HepG2 (cell line): ENCODE results near the gene SOWAHA. TPM values are rescaled to one million over a fixed set of nuclear protein-coding genes. Genes with fewer than 3 reads are reported as not detected.

Experiments used
- CBFB ChIP-seq: sonication (generic); formaldehyde crosslinking; IDR thresholded peaks from 2 replicates; pipeline ENCODE4 v1.4.0; 2020; ENCODE audit warnings: missing genetic modification reagents
- DMAP1 ChIP-seq: IDR thresholded peaks from 2 replicates; pipeline ENCODE4 v1.6.1; 2016
- FOXO1 ChIP-seq: sonication (generic); formaldehyde crosslinking; IDR thresholded peaks from 2 replicates; pipeline ENCODE4 v1.4.0; 2020; ENCODE audit warnings: missing genetic modification reagents
- GTF3A ChIP-seq: sonication (generic); formaldehyde crosslinking; conservative IDR thresholded peaks from 2 replicates; pipeline ENCODE4 v1.4.0; 2020; ENCODE audit warnings: mild to moderate bottlenecking, missing genetic modification reagents
- MEIS1 ChIP-seq: sonication (generic); formaldehyde crosslinking; IDR thresholded peaks from 2 replicates; pipeline ENCODE4 v1.9.0; 2021; ENCODE audit warnings: mild to moderate bottlenecking, missing genetic modification reagents, moderate library complexity, borderline replicate concordance
- PHF21A ChIP-seq: sonication (generic); formaldehyde crosslinking; IDR thresholded peaks from 2 replicates; pipeline ENCODE4 v1.5.0; 2020; ENCODE audit warnings: mild to moderate bottlenecking, missing genetic modification reagents
- ZIK1 ChIP-seq: sonication (generic); formaldehyde crosslinking; IDR thresholded peaks from 2 replicates; pipeline ENCODE4 v1.5.0; 2020; ENCODE audit warnings: mild to moderate bottlenecking, low read depth, missing genetic modification reagents, borderline replicate concordance
- ZNF34 ChIP-seq: sonication (generic); formaldehyde crosslinking; IDR thresholded peaks from 2 replicates; pipeline ENCODE4 v1.4.0; 2020; ENCODE audit warnings: mild to moderate bottlenecking, missing genetic modification reagents, borderline replicate concordance
- ZNF556 ChIP-seq: sonication (generic); formaldehyde crosslinking; IDR thresholded peaks from 2 replicates; pipeline ENCODE4 v1.4.0; 2020; ENCODE audit warnings: mild to moderate bottlenecking, missing genetic modification reagents, borderline replicate concordance
- polyA plus RNA-seq, 8 experiments: library from polyadenylated mRNA; depleted of rRNA in 3 of 8; stranded (reverse) in 7 of 8; unstranded in 1 of 8; fragments of >200 nt; fragmentation: Illumina TruSeq in 4 of 8; extraction: Trizol in 4 of 8; gene quantifications; 2 replicates each; pipeline versions ENCODE4 v1.2.1 to v1.2.3, GENCODE V29; 2011 to 2016; ENCODE audit warnings: low read depth in 4 of 8, missing spikeins in 1 of 8, mixed read lengths in 1 of 8; ENCODE audit not compliant: insufficient read depth in 1 of 8
- total RNA-seq, 5 experiments: library from RNA; depleted of rRNA; stranded (reverse); fragments of >200 nt; fragmentation: Illumina TruSeq; extraction: Trizol; gene quantifications; 2 replicates each; pipeline ENCODE4 v1.2.3, GENCODE V29; 2016; ENCODE audit warnings: low read depth in 1 of 5
- TF ChIP-seq, protein P1 (sequence below): sonication (generic); formaldehyde crosslinking; IDR thresholded peaks from 2 replicates; pipeline ENCODE4 v1.5.1; 2020; ENCODE audit warnings: mild to moderate bottlenecking, missing genetic modification reagents, moderate library complexity
- TF ChIP-seq, protein P2 (sequence below): sonication (generic); formaldehyde crosslinking; IDR thresholded peaks from 2 replicates; pipeline ENCODE4 v1.8.1; 2023; ENCODE audit warnings: mild to moderate bottlenecking, missing genetic modification reagents
- TF ChIP-seq, protein P3 (sequence below): sonication (generic); formaldehyde crosslinking; IDR thresholded peaks from 2 replicates; pipeline ENCODE4 v1.8.0; 2022; ENCODE audit warnings: missing genetic modification reagents, mild to moderate bottlenecking, inconsistent platforms, borderline replicate concordance
- TF ChIP-seq, protein P4 (sequence below): sonication (generic); formaldehyde crosslinking; IDR thresholded peaks from 2 replicates; pipeline ENCODE4 v1.4.0; 2020; ENCODE audit warnings: low read depth, missing genetic modification reagents
- TF ChIP-seq, protein P5 (sequence below): IDR thresholded peaks from 2 replicates; pipeline ENCODE4 v1.6.1; 2016; ENCODE audit warnings: low read depth, borderline replicate concordance
- TF ChIP-seq, protein P6 (sequence below): sonication (generic); formaldehyde crosslinking; IDR thresholded peaks from 2 replicates; pipeline ENCODE4 v1.4.0; 2020; ENCODE audit warnings: missing genetic modification reagents

The SOWAHA gene
- total and polyA plus RNA-seq, 2 of the 13 experiments (the other 11 are each of a cell fraction or from before 2014, with no cell fraction given): 0.95 to 1.9 TPM

DNA sequence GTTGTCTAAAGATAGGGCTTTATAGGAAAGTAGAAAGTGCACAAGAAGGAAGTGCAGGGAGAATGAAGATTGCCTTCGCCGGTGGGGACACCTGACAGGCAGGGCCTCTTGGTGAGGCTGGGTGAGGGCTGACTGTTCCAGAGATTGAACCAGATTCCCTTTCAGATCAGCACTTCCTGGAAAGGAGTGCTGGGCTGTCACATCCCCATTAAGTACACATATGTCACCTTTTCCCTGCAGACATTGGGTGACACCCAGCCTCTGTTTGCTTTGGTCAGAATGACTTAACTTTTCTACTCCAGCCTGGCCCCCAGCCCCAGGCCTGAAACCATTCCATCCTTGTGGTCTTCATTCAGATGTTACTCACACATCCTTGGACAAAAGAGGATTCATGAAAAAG lies 24.8 kb downstream of the SOWAHA start (continued):
- TF ChIP-seq, protein P1, sequence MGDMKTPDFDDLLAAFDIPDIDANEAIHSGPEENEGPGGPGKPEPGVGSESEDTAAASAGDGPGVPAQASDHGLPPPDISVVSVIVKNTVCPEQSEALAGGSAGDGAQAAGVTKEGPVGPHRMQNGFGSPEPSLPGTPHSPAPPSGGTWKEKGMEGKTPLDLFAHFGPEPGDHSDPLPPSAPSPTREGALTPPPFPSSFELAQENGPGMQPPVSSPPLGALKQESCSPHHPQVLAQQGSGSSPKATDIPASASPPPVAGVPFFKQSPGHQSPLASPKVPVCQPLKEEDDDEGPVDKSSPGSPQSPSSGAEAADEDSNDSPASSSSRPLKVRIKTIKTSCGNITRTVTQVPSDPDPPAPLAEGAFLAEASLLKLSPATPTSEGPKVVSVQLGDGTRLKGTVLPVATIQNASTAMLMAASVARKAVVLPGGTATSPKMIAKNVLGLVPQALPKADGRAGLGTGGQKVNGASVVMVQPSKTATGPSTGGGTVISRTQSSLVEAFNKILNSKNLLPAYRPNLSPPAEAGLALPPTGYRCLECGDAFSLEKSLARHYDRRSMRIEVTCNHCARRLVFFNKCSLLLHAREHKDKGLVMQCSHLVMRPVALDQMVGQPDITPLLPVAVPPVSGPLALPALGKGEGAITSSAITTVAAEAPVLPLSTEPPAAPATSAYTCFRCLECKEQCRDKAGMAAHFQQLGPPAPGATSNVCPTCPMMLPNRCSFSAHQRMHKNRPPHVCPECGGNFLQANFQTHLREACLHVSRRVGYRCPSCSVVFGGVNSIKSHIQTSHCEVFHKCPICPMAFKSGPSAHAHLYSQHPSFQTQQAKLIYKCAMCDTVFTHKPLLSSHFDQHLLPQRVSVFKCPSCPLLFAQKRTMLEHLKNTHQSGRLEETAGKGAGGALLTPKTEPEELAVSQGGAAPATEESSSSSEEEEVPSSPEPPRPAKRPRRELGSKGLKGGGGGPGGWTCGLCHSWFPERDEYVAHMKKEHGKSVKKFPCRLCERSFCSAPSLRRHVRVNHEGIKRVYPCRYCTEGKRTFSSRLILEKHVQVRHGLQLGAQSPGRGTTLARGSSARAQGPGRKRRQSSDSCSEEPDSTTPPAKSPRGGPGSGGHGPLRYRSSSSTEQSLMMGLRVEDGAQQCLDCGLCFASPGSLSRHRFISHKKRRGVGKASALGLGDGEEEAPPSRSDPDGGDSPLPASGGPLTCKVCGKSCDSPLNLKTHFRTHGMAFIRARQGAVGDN (CRISPR knock-in tag): peak; percentile 20; the same call in 1 of the 2 replicates
- TF ChIP-seq ZNF556: peak; percentile 82; the same call in 1 of the 2 replicates
- TF ChIP-seq, protein P2, sequence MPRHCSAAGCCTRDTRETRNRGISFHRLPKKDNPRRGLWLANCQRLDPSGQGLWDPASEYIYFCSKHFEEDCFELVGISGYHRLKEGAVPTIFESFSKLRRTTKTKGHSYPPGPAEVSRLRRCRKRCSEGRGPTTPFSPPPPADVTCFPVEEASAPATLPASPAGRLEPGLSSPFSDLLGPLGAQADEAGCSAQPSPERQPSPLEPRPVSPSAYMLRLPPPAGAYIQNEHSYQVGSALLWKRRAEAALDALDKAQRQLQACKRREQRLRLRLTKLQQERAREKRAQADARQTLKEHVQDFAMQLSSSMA (CRISPR knock-in tag): no peak
- TF ChIP-seq GTF3A (CRISPR knock-in tag): no peak
- 0 out of 2 replicates have a peak, but pooled peaks have one; percentile 23 for TF ChIP-seq CBFB (CRISPR knock-in tag)
- TF ChIP-seq, protein P3, sequence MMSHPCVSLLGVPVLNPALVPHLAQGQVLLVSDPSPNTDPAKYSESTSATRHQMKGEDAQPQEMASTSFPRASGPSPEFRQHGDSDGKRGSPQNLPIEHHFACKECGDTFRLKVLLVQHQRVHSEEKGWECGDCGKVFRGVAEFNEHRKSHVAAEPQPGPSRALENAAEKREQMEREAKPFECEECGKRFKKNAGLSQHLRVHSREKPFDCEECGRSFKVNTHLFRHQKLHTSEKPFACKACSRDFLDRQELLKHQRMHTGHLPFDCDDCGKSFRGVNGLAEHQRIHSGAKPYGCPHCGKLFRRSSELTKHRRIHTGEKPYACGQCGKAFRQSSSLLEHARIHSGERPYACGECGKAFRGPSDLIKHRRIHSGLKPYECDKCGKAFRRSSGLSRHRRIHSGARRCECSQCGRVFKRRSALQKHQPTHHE (CRISPR knock-in tag): no peak
- TF ChIP-seq, protein P4, sequence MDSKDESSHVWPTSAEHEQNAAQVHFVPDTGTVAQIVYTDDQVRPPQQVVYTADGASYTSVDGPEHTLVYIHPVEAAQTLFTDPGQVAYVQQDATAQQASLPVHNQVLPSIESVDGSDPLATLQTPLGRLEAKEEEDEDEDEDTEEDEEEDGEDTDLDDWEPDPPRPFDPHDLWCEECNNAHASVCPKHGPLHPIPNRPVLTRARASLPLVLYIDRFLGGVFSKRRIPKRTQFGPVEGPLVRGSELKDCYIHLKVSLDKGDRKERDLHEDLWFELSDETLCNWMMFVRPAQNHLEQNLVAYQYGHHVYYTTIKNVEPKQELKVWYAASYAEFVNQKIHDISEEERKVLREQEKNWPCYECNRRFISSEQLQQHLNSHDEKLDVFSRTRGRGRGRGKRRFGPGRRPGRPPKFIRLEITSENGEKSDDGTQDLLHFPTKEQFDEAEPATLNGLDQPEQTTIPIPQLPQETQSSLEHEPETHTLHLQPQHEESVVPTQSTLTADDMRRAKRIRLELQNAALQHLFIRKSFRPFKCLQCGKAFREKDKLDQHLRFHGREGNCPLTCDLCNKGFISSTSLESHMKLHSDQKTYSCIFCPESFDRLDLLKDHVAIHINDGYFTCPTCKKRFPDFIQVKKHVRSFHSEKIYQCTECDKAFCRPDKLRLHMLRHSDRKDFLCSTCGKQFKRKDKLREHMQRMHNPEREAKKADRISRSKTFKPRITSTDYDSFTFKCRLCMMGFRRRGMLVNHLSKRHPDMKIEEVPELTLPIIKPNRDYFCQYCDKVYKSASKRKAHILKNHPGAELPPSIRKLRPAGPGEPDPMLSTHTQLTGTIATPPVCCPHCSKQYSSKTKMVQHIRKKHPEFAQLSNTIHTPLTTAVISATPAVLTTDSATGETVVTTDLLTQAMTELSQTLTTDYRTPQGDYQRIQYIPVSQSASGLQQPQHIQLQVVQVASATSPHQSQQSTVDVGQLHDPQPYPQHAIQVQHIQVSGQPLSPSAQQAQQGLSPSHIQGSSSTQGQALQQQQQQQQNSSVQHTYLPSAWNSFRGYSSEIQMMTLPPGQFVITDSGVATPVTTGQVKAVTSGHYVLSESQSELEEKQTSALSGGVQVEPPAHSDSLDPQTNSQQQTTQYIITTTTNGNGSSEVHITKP (CRISPR knock-in tag): peak; percentile 93
- TF ChIP-seq, protein P5, sequence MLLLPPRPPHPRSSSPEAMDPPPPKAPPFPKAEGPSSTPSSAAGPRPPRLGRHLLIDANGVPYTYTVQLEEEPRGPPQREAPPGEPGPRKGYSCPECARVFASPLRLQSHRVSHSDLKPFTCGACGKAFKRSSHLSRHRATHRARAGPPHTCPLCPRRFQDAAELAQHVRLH: no peak; the same call in 1 of the 2 replicates
- 0 out of 2 replicates have a peak, but pooled peaks have one; percentile 96 for TF ChIP-seq MEIS1 (CRISPR knock-in tag)
- TF ChIP-seq, protein P6, sequence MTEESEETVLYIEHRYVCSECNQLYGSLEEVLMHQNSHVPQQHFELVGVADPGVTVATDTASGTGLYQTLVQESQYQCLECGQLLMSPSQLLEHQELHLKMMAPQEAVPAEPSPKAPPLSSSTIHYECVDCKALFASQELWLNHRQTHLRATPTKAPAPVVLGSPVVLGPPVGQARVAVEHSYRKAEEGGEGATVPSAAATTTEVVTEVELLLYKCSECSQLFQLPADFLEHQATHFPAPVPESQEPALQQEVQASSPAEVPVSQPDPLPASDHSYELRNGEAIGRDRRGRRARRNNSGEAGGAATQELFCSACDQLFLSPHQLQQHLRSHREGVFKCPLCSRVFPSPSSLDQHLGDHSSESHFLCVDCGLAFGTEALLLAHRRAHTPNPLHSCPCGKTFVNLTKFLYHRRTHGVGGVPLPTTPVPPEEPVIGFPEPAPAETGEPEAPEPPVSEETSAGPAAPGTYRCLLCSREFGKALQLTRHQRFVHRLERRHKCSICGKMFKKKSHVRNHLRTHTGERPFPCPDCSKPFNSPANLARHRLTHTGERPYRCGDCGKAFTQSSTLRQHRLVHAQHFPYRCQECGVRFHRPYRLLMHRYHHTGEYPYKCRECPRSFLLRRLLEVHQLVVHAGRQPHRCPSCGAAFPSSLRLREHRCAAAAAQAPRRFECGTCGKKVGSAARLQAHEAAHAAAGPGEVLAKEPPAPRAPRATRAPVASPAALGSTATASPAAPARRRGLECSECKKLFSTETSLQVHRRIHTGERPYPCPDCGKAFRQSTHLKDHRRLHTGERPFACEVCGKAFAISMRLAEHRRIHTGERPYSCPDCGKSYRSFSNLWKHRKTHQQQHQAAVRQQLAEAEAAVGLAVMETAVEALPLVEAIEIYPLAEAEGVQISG: 0 out of 2 replicates have a peak, but pooled peaks have one; percentile 17
- TF ChIP-seq DMAP1 (CRISPR knock-in tag): no peak
- TF ChIP-seq ZIK1: peak; percentile 41; the same call in 1 of the 2 replicates
- TF ChIP-seq PHF21A (CRISPR knock-in tag): peak; percentile 45; the same call in 1 of the 2 replicates
- 0 out of 2 replicates have a peak, but pooled peaks have one; percentile 29 for TF ChIP-seq ZNF34
- TF ChIP-seq FOXO1 (CRISPR knock-in tag): peak; percentile 46; the same call in 1 of the 2 replicates
